GM12892 (cell line): ENCODE data around the gene RBP3.

Experiments used
- POLR2A ChIP-seq: IDR thresholded peaks from 2 replicates; pipeline ENCODE4 v1.6.1; 2011; ENCODE audit warnings: low read depth, low read length, control low read depth
- POLR2AphosphoS5 ChIP-seq: IDR thresholded peaks from 2 replicates; pipeline ENCODE4 v1.6.1; 2011; ENCODE audit warnings: low read depth, low read length, control low read depth
- TAF1 ChIP-seq: IDR thresholded peaks from 2 replicates; pipeline ENCODE4 v1.6.1; 2011; ENCODE audit warnings: low read depth, mild to moderate bottlenecking, control low read depth, low read length, borderline replicate concordance

- TF ChIP-seq POLR2A (no peak), TAF1 (no peak), POLR2AphosphoS5 (no peak)
Observed at GRCh38 chr10:47357131-47357582, 9.0 kb downstream of the RBP3 start.
